OCI-LY1 (cell line): ENCODE results near the gene UROC1.

Experiments used
- EZH2 ChIP-seq: fragments of 200-600 bp; sonication (generic), shearing (Covaris generic); IDR thresholded peaks from 2 replicates; pipeline ENCODE4 v1.8.0; 2017; ENCODE audit warnings: borderline replicate concordance, mixed run types, mild to moderate bottlenecking, antibody characterized with exemption, low read length, moderate library complexity, mixed read lengths
- TF ChIP-seq, protein P1 (sequence below): fragments of 200-600 bp; sonication (generic), shearing (Covaris generic); IDR thresholded peaks from 2 replicates; pipeline ENCODE4 v1.5.1; 2017; ENCODE audit warnings: mild to moderate bottlenecking, antibody characterized with exemption, low read length, moderate library complexity, mixed read lengths

DNA sequence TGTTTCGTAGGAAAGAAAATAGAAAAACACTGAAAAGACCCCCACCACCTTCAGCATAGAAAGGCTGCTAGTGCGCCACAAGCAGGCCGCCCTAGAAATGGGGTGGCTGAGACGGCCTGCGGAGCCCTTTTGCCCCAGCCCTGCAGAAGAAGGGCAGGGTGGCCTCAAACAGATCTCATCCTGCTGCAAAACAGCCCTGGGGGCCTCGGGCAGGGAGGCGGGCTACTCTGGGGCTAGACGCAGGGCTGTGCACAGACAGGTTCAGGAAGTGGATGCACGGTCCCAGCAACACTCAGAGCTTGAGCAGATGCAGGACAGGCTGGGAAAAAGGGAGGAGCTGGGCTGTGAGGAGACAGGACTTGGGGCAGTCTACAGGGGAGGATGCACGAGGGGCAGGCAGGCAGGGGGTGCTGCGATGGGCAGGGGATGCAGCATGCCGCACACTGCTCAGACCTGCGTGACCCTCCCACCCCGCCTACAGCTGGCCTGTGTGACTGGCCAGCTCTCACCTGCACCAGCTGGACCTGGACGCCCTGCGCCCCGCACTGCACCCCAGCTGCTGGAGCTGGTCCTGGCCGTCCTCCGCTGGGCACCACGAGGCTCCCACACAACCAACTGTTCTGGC, 76.2 kb downstream of the UROC1 start:
- TF ChIP-seq, protein P1, sequence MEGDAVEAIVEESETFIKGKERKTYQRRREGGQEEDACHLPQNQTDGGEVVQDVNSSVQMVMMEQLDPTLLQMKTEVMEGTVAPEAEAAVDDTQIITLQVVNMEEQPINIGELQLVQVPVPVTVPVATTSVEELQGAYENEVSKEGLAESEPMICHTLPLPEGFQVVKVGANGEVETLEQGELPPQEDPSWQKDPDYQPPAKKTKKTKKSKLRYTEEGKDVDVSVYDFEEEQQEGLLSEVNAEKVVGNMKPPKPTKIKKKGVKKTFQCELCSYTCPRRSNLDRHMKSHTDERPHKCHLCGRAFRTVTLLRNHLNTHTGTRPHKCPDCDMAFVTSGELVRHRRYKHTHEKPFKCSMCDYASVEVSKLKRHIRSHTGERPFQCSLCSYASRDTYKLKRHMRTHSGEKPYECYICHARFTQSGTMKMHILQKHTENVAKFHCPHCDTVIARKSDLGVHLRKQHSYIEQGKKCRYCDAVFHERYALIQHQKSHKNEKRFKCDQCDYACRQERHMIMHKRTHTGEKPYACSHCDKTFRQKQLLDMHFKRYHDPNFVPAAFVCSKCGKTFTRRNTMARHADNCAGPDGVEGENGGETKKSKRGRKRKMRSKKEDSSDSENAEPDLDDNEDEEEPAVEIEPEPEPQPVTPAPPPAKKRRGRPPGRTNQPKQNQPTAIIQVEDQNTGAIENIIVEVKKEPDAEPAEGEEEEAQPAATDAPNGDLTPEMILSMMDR: no peak
- TF ChIP-seq EZH2: no peak
